ENCODE data around the gene ITPRID2. TPM values are rescaled to one million over a fixed set of nuclear protein-coding genes. Genes with fewer than 3 reads are reported as not detected.
"Not testable (repeated sequence)": the region's sequence is repeated elsewhere in the genome, so short reads cannot be mapped to it uniquely, and the experiment has no call there.

ITPRID2 gene
- polyA plus RNA-seq, 1 donor: 58.4 TPM

- no peak for DNase-seq
These were observed 25.5 kb downstream of the ITPRID2 start for GRCh38 chr2:181916726-181917718.

- no peak for DNase-seq
These were observed 26.7 kb downstream of the ITPRID2 start for GRCh38 chr2:181918188-181918587.

- DNase-seq: no peak
These were observed 31.6 kb downstream of the ITPRID2 start for GRCh38 chr2:181923121-181923520.

- DNase-seq: no peak
These were observed 32.8 kb downstream of the ITPRID2 start for GRCh38 chr2:181924336-181924735.

- DNase-seq: no peak
These were observed 43.2 kb downstream of the ITPRID2 start for GRCh38 chr2:181934694-181935093.

- peak; percentile 8 for DNase-seq
These were observed 45.9 kb downstream of the ITPRID2 start for GRCh38 chr2:181937473-181937872.

GRCh38 chr2:181943411-181944124 lies 52.0 kb downstream of the ITPRID2 start:
- no peak for DNase-seq

GRCh38 chr2:181944164-181944913 lies 52.8 kb downstream of the ITPRID2 start:
- DNase-seq: no peak

- no peak for DNase-seq
These were observed 53.4 kb downstream of the ITPRID2 start for GRCh38 chr2:181944914-181945291.

- no peak for DNase-seq
These were observed 55.1 kb downstream of the ITPRID2 start for GRCh38 chr2:181946444-181947127.

GRCh38 chr2:181947273-181947672 lies 55.7 kb downstream of the ITPRID2 start:
- DNase-seq: no peak

GRCh38 chr2:181948227-181948626 lies 56.7 kb downstream of the ITPRID2 start:
- no peak for DNase-seq

GRCh38 chr2:181949047-181949446 lies 57.5 kb downstream of the ITPRID2 start:
- DNase-seq: no peak

GRCh38 chr2:181952404-181953226 lies 61.1 kb downstream of the ITPRID2 start:
- no peak for DNase-seq

- DNase-seq: peak; percentile 44
These were observed 62.5 kb downstream of the ITPRID2 start for GRCh38 chr2:181953881-181954537.

- DNase-seq: no peak
These were observed 63.0 kb downstream of the ITPRID2 start for GRCh38 chr2:181954538-181954883.

- no peak for DNase-seq
These were observed 63.5 kb downstream of the ITPRID2 start for GRCh38 chr2:181955010-181955409.

- not testable (repeated sequence) for DNase-seq
These were observed 64.3 kb downstream of the ITPRID2 start for GRCh38 chr2:181955866-181956265.

- no peak for DNase-seq
These were observed 66.1 kb downstream of the ITPRID2 start for GRCh38 chr2:181957668-181958067.

GRCh38 chr2:181958726-181959125 lies 67.2 kb downstream of the ITPRID2 start:
- no peak for DNase-seq

GRCh38 chr2:181959508-181959907 lies 68.0 kb downstream of the ITPRID2 start:
- no peak for DNase-seq

Measured in hindlimb muscle (tissue), 1 donor.